PC-9 (cell line): ENCODE measurements around the gene WDFY1. TPM values are rescaled to one million over a fixed set of nuclear protein-coding genes. Genes with fewer than 3 reads are reported as not detected.

ENCODE experiments used
- BruUV-seq: library from RNA; stranded (reverse); fragments of 400-500 nt; replicated peaks from 2 replicates; lab custom pipeline; 2021; lab: Mats Ljungman, UMichigan
- CTCF ChIA-PET: fragments of 300-600 bp; sonication (Branson Sonifier 250); formaldehyde crosslinking; loops from one replicate; lab custom pipeline; 2022; ENCODE audit warnings: antibody characterized with exemption; lab: Charles Lee
- POLR2A ChIA-PET: fragments of 300-600 bp; sonication (Branson Sonifier 250); formaldehyde crosslinking; loops from one replicate; lab custom pipeline; 2022; ENCODE audit warnings: antibody characterized with exemption; ENCODE audit not compliant: unreplicated experiment; lab: Charles Lee
- DNase-seq, 2 experiments: peaks; one replicate each; pipeline versions ENCODE4 v3.0.0 to v3.0.0-alpha.2; 2015 to 2022; ENCODE audit warnings: mixed read lengths in 1 of 2
- H2AFZ ChIP-seq: fragments of 200-600 bp; sonication (generic); 2 replicates; pipeline ENCODE4 v1.8.1; 2017; ENCODE audit warnings: antibody characterized with exemption
- H3F3A ChIP-seq: fragments of 200-600 bp; sonication (generic); 2 replicates; pipeline ENCODE4 v1.8.1; 2017; ENCODE audit warnings: antibody characterized with exemption, mild to moderate bottlenecking, low read depth; ENCODE audit not compliant: insufficient read depth
- H3K27ac ChIP-seq: fragments of 200-600 bp; sonication (generic); 2 replicates; pipeline ENCODE4 v1.6.1; 2016; ENCODE audit warnings: mixed run types
- H3K27me3 ChIP-seq: fragments of 200-600 bp; sonication (generic); 2 replicates; pipeline ENCODE4 v1.6.1; 2016; ENCODE audit warnings: low read depth, mixed run types; ENCODE audit not compliant: insufficient read depth
- H3K36me3 ChIP-seq: fragments of 200-600 bp; sonication (generic); 2 replicates; pipeline ENCODE4 v1.6.1; 2016; ENCODE audit warnings: low read depth, mixed run types
- H3K4me1 ChIP-seq: fragments of 200-600 bp; sonication (generic); replicated peaks from 2 replicates; pipeline ENCODE4 v1.6.1; 2016; ENCODE audit warnings: mixed run types; ENCODE audit not compliant: insufficient read depth
- H3K4me2 ChIP-seq: fragments of 200-600 bp; sonication (generic); 2 replicates; pipeline ENCODE4 v1.6.1; 2017; ENCODE audit warnings: mixed run types
- H3K4me3 ChIP-seq: fragments of 200-600 bp; sonication (generic); 2 replicates; pipeline ENCODE4 v1.6.1; 2016; ENCODE audit warnings: mixed run types
- H3K79me2 ChIP-seq: fragments of 200-600 bp; sonication (generic); 2 replicates; pipeline ENCODE4 v1.6.1; 2017; ENCODE audit warnings: low read depth, mixed run types
- H3K9me2 ChIP-seq: fragments of 200-600 bp; sonication (generic); 2 replicates; pipeline ENCODE4 v1.8.1; 2017; ENCODE audit warnings: mild to moderate bottlenecking; ENCODE audit not compliant: insufficient read depth
- H3K9me3 ChIP-seq: fragments of 200-600 bp; sonication (generic); 2 replicates; pipeline ENCODE4 v1.8.1; 2016; ENCODE audit warnings: low read depth; ENCODE audit not compliant: insufficient read depth
- H4K20me1 ChIP-seq: fragments of 200-600 bp; sonication (generic); 2 replicates; pipeline ENCODE4 v1.8.1; 2017; ENCODE audit not compliant: insufficient read depth
- EZH2 ChIP-seq: fragments of 200-600 bp; sonication (generic); IDR thresholded peaks from 2 replicates; pipeline ENCODE4 v1.8.0; 2017; ENCODE audit warnings: antibody characterized with exemption, low read depth
- intact Hi-C: fragments of 100-400 bp; cut with micrococcal nuclease; formaldehyde crosslinking; loops from one replicate; pipeline ENCODE4 v1.10.0; 2022; ENCODE audit not compliant: unreplicated experiment
- total RNA-seq: library from RNA; stranded (reverse); gene quantifications from 2 replicates; pipeline ENCODE4 v1.2.3, GENCODE V29; 2021
- TF ChIP-seq, protein P1 (sequence below): fragments of 200-600 bp; sonication (generic); conservative IDR thresholded peaks from 2 replicates; pipeline ENCODE4 v1.6.1; 2017; ENCODE audit warnings: mixed run types, antibody characterized with exemption, mild to moderate bottlenecking, moderate library complexity

The WDFY1 gene
- total RNA-seq, 1 experiment from 2014 or later, result 81.9 TPM

DNA sequence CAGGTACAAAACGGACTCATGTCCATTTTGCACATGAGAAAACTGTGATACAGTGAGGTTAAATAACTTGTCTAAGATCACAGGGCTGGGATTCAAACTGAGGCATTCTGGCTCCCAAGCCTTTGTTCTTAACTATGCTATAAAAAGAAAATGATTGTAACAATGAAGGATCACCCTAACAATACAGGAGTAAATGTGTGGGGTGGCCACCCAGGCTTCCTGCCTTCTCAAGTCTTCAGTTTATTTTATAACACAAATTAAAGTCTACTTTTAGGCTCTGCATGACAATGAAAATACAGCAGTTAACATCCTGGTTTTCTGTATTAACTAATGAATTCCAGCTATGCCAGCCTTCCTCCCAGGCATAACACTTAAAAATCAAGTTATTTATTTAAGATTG, 7.6 kb downstream of the WDFY1 start:
- H3K27me3 ChIP-seq, result no peaks in the 10 kb centered on the region
- no peak overlapping the region for H3K4me3 ChIP-seq
- no peak overlapping the region for H2AFZ ChIP-seq
- H4K20me1 ChIP-seq, result no peaks in the 10 kb centered on the region
- TF ChIP-seq EZH2, result no peak
- TF ChIP-seq, protein P1, sequence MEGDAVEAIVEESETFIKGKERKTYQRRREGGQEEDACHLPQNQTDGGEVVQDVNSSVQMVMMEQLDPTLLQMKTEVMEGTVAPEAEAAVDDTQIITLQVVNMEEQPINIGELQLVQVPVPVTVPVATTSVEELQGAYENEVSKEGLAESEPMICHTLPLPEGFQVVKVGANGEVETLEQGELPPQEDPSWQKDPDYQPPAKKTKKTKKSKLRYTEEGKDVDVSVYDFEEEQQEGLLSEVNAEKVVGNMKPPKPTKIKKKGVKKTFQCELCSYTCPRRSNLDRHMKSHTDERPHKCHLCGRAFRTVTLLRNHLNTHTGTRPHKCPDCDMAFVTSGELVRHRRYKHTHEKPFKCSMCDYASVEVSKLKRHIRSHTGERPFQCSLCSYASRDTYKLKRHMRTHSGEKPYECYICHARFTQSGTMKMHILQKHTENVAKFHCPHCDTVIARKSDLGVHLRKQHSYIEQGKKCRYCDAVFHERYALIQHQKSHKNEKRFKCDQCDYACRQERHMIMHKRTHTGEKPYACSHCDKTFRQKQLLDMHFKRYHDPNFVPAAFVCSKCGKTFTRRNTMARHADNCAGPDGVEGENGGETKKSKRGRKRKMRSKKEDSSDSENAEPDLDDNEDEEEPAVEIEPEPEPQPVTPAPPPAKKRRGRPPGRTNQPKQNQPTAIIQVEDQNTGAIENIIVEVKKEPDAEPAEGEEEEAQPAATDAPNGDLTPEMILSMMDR, result no peak
- H3K9me2 ChIP-seq, result no peaks in the 10 kb centered on the region
- ChIA-PET CTCF (no interaction called here), POLR2A (no interaction called here)
- peaks cover 19% of the 10 kb centered on the region for H3K4me1 ChIP-seq
- BruUV-seq, result no TSS peak
- no peaks in the 10 kb centered on the region for H3K9me3 ChIP-seq
- intact Hi-C loops, result no loop called here
- DNase-seq, result no peak
- no peak overlapping the region for H3K27ac ChIP-seq
- H3F3A ChIP-seq, result peaks cover 25% of the 10 kb centered on the region
- H3K36me3 ChIP-seq, result peaks cover 8% of the 10 kb centered on the region; the same call in 1 of the 2 replicates
- H3K4me2 ChIP-seq, result no peak overlapping the region
- peaks cover 83% of the 10 kb centered on the region for H3K79me2 ChIP-seq

DNA sequence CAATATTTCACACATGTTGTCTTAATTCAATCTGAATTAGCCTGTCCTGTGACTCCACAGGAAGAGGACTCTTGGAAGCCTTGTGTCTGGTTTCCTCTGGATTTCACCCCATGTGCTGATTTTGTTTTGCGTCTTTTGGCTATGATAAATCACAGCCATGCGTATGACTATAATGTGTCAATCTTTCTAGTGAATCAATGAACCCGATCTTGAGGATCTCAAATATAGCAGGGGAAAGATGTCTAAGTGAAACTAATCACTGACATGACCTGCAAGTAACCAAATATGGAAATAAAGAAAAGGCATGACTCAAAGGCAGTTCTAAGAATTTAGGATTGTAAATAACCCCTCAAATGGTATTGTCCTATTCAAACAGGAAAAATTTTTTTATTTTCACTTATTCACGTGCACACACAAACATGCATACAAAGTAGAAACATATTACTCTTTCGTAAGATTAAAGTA, 8.2 kb downstream of the WDFY1 start:
- no peak overlapping the region for H3K27ac ChIP-seq
- peaks cover 14% of the 10 kb centered on the region for H3K4me1 ChIP-seq
- no peak for TF ChIP-seq EZH2
- TF ChIP-seq, protein P1, result no peak
- ChIA-PET CTCF (no interaction called here), POLR2A (no interaction called here)
- intact Hi-C loops, result no loop called here
- H3K79me2 ChIP-seq, result peaks cover 87% of the 10 kb centered on the region
- no peaks in the 10 kb centered on the region for H3K9me2 ChIP-seq
- no peak overlapping the region for H3K4me3 ChIP-seq
- no peaks in the 10 kb centered on the region for H4K20me1 ChIP-seq
- no peaks in the 10 kb centered on the region for H3K27me3 ChIP-seq
- no TSS peak for BruUV-seq
- H3K9me3 ChIP-seq, result no peaks in the 10 kb centered on the region
- H3F3A ChIP-seq, result peaks cover 18% of the 10 kb centered on the region
- H3K36me3 ChIP-seq, result peaks cover 8% of the 10 kb centered on the region; the same call in 1 of the 2 replicates
- DNase-seq, result no peak
- no peak overlapping the region for H2AFZ ChIP-seq
- H3K4me2 ChIP-seq, result no peak overlapping the region

DNA sequence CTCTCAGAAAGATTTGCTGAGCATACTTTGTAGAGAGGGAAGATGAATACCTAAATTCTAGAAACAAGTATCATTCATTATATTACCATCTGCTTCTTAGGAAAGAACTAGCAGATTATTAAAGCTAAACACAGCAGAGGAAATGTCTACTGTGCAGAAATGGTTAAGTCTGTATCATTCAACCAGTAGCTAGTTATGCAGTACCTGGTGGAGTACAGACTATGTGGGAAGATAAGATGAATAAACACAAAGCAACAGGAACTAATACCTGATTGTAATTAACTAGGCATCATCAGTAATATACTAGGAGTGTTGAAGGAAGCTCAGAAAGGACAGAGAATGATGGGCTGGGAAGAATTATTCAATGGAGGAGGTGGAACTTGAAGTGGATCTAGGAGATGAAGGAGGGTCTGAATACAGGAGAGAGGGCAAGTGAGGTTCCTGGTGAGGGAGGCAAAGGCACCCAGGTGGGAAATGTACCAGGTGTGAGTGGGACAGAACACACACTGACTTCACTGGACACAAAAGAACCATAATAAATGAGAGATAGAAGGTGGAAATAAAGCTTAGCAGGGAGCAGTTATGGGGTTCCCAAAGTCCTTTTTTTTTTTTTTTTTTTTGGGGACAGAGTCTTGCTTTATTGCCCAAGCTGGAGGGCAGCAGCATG, 9.5 kb downstream of the WDFY1 start:
- no peak overlapping the region for H2AFZ ChIP-seq
- H3K9me3 ChIP-seq, result no peaks in the 10 kb centered on the region
- no peak for TF ChIP-seq EZH2
- TF ChIP-seq, protein P1, result no peak
- H4K20me1 ChIP-seq, result no peaks in the 10 kb centered on the region
- H3K36me3 ChIP-seq, result peaks cover 8% of the 10 kb centered on the region; the same call in 1 of the 2 replicates
- H3K4me2 ChIP-seq, result no peak overlapping the region
- H3K4me3 ChIP-seq, result no peak overlapping the region
- peaks cover 5% of the 10 kb centered on the region for H3F3A ChIP-seq
- POLR2A ChIA-PET, result interaction anchor here (0.5 to 0.6 kb wide), 3 partner anchors 42 to 176 kb away, joined by 3 to 7 read pairs (median 4); no protein-coding TSS in a partner anchor
- no TSS peak for BruUV-seq
- no peaks in the 10 kb centered on the region for H3K9me2 ChIP-seq
- peaks cover 2% of the 10 kb centered on the region; the same call in 1 of the 2 replicates for H3K4me1 ChIP-seq
- H3K27ac ChIP-seq, result no peak overlapping the region
- intact Hi-C loops, result no loop called here
- DNase-seq, result no peak
- no peaks in the 10 kb centered on the region for H3K27me3 ChIP-seq
- H3K79me2 ChIP-seq, result peaks cover 78% of the 10 kb centered on the region
- CTCF ChIA-PET, result interaction anchor here (0.6 kb wide), 2 partner anchors 105 to 162 kb away, joined by 3 to 9 read pairs; no protein-coding TSS in a partner anchor
